ENCODE data around the gene KIF6.
"Not testable (repeated sequence)": the region's sequence is repeated elsewhere in the genome, so short reads cannot be mapped to it uniquely, and the experiment has no call there.

Gene KIF6

GRCh38 chr6:39706819-39707335 lies 18.3 kb downstream of the KIF6 start:
- no peak for DNase-seq

- no peak for DNase-seq
These were observed 22.9 kb downstream of the KIF6 start for GRCh38 chr6:39702265-39702664.

DNA sequence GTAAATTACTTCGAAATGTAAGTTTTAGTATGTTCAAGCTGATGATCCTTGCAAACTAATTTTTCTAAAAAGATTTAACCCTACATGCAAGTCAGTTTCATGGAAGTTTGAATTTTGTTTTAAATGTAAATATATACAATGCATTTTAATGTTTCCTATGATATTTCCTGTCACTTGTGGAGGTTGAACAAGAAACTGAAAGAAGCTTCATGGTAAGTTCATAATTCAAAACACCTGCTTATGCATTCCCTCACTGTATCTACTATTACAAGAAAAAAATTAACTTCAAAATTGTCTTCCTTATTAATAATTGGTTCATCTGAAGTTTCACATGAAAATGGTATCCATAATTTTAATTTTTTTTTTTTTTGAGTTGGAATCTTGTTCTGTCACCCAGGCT lies 24.8 kb downstream of the KIF6 start:
- no peak for DNase-seq

- DNase-seq = no peak
These were observed 26.4 kb downstream of the KIF6 start for GRCh38 chr6:39698789-39699188.

- DNase-seq = no peak
These were observed 28.0 kb downstream of the KIF6 start for GRCh38 chr6:39696986-39697788.

DNA sequence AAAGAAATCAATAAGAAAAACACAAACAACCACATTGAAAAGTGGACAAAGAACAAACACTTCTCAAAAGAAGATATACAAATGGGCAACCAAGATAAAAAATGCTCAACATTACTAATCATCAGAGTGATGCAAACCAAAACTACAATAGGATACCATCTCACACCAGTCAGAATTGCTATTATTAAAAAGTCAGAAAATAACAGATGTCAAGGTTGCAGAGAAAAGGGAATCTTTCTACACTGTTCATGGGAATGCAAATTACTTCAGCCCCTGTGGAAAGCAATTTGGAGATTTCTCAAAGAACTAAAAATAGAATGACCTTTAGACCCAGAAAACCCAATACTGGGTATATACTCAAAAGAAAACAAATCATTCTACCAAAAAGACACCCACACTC lies 29.8 kb downstream of the KIF6 start:
- no peak for DNase-seq

- no peak for DNase-seq
These were observed 32.0 kb downstream of the KIF6 start for GRCh38 chr6:39693206-39693605.

- DNase-seq = peak; percentile 84
These were observed 36.7 kb downstream of the KIF6 start for GRCh38 chr6:39688494-39688893.

DNA sequence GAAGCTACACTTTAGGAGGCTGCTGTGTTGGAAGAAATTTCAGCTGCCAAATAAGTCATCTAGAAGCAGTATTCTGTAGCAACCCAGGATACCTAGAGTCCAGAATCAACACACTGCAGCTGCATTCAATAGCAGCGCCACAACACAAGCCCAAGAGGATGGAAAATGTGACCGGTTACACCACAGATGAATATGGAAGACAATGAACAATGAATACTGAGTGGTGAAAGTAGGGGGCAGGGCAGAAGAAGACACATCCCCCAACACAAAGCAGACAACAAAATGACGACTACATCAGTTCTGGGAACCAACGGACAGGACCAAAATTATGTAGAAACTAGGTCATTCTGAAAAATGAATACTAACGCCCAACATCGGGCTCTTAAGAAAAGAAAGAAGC lies 38.2 kb downstream of the KIF6 start:
- no peak for DNase-seq

GRCh38 chr6:39685938-39686337 lies 39.3 kb downstream of the KIF6 start:
- no peak for DNase-seq

GRCh38 chr6:39685489-39685826 lies 39.8 kb downstream of the KIF6 start:
- DNase-seq = no peak

DNA sequence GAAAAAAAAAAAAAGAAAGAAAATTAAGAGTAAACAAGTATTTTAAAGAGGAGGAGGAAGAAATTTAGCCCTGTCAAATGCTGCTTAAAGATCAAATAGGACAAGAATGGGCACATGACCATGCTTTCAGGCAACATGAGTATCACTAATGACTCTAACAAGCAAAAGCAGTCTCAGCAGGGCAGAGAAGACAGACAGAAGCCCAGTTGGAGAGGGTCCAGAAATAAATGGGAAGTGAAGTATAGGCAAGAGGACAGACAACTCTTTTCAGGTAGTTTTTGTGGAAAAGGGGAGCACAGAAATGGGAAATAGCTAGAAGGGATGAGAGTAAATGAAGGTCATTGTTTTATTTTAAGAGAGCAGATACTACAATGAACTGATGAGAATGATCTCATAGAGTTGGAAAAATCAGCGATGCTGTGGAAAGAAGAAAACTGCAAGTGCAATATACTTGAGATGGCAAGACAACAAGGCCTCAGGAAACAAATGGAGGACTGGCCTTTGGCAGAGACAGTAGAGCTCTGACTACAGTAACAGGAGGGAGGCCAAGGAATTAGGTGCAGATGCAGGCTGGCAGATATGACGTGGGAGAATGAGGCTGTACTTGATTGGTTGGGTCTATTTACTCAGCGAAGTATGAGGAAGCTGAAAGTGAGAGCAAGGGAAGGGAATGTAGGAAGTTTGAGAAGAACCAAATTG lies 40.3 kb downstream of the KIF6 start:
- DNase-seq = peak; percentile 14

- DNase-seq = no peak
These were observed 43.5 kb downstream of the KIF6 start for GRCh38 chr6:39681674-39682121.

DNA sequence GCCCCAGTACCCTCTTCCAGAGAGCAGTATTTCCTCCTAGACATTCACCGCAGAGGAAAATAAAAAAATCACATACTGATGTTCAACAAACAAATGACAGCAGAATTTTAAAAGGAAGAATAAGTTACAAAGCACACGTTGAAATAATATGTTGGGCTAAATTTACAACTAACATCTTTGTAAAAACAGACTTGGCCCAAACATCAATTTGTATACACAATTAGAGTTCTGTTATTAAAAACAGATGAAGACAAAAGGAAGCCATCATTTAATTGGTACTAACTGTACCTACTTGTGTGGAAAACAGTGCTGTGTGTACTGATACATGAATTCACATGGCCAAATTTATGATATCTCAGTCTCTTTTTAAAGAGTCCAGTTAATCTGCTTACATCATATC lies 46.3 kb downstream of the KIF6 start:
- DNase-seq = no peak

DNA sequence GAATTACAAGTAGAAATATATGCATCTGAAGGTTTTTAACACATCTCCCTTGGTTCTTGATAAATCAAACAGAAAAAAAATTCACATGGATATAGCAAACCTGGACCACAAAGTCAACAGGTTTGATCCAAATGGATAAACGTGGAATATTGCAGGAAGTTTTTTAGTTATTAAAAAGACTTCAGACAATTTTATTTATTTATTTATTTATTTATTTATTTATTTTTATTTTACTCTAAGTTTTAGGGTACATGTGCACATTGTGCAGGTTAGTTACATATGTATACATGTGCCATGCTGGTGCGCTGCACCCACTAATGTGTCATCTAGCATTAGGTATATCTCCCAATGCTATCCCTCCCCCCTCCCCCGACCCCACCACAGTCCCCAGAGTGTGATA lies 47.9 kb downstream of the KIF6 start:
- DNase-seq = not testable (repeated sequence)

- no peak for DNase-seq
These were observed 54.7 kb downstream of the KIF6 start for GRCh38 chr6:39670519-39670918.

- no peak for DNase-seq
These were observed 55.2 kb downstream of the KIF6 start for GRCh38 chr6:39669973-39670342.

GRCh38 chr6:39669207-39669972 lies 55.8 kb downstream of the KIF6 start:
- DNase-seq = no peak

DNA sequence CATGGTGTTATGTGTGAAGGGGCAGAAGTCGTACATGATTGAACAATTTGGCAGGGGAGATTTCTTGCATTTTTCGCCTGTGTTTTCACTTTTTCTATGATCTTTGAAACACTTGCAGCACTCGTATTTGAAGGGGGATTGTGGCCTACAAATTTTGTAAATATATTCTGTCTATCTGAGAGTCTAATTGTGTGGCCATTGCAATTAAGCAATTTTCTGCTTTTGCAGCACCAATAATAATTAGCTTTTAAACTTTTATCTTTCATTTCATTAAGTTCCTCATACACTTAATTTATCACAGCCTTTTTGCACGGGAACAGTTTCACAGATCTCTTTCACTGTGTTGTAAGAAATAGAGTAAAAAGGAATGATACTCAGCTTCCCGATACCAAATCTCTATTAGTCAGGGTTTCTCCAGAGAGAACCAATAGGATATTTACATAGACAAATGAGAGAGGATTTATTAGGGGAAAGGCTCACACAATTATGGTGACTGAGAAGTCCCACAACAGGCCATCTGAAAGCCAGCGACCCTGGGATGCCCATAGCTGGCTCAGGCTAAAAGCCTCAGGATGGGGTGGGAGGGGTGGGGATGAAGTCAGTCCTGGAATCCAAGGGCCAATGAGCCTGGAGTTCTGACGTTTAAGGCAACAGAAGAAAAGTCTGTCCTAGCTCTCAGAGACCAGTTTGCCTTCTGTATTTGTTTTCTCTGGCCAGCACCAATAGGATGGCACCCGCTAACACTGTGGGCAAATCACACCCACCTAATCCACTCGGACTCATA lies 58.3 kb downstream of the KIF6 start:
- DNase-seq = no peak

DNA sequence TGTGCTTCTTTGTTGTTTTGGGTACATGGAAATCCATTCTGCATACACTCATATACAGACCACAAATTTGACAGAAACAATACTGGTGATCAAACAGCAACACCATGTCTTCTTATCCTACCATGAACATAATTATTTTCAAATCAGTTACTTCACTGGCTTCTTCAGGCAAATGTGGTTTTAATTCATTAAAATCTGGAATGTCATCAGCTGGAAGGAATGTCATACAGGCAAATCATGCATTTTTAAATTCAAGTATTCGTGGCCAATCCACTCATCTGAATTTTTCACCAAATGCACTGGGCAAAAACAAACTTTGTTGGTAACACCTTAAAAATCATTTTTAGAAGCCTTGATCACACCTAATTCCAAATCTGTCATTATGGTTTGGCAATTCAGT lies 59.3 kb downstream of the KIF6 start:
- no peak for DNase-seq

GRCh38 chr6:39664173-39664572 lies 61.0 kb downstream of the KIF6 start:
- DNase-seq = no peak

GRCh38 chr6:39657355-39658135 lies 67.7 kb downstream of the KIF6 start:
- DNase-seq = no peak

All from DMS79 (cell line).